Hematopoietic multipotent progenitor cell treated with erythropoietin and hydrocortisone succinate and interleukin-3 and kit ligand, for 6 days (in vitro differentiated cells): Measurements from ENCODE around the gene ELFN1.

Source experiments
- DNase-seq: peaks from one replicate; pipeline ENCODE4 v3.0.0-alpha.2; 2015

ELFN1 gene

DNA sequence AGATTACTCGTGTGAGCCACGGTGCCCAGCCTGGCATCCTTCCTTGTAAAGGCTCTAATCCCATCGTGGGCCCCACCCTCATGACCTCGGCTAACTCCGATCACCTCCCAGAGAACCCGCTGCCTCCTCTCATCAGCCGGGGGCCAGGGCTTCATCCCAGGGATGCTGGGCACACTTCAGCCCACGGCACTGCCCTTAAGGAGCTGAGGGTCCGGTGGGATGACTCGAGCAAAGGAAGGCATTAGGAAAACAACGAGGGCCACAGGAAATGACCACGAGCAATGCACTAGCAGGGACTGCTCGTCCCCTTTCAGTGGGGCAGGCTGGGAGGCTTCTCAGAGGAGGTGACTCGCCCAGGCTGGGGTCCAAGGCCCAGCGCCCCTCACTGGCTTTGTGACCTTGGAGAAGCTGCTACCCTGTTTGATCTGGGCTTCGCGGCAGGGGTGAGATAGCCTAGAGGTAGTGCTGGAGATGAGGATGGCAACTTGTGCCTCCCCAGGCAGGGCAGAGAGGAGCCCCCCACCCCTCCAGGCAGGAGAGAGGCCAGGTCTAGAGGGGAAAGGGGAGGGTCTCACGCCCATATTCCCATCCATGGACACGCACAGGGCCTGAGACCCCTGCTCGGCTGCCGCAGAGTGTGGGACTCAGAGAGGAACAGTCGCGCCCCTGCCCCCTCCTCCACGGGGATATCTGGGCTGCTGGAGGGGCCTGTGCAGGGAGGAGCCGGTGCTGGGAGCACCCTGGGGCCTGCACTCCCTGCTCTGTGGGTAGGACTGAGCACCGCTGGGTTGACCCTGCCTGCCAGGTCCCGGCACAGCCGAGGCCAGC, 26.8 kb downstream of the ELFN1 start:
- no peak for DNase-seq

DNA sequence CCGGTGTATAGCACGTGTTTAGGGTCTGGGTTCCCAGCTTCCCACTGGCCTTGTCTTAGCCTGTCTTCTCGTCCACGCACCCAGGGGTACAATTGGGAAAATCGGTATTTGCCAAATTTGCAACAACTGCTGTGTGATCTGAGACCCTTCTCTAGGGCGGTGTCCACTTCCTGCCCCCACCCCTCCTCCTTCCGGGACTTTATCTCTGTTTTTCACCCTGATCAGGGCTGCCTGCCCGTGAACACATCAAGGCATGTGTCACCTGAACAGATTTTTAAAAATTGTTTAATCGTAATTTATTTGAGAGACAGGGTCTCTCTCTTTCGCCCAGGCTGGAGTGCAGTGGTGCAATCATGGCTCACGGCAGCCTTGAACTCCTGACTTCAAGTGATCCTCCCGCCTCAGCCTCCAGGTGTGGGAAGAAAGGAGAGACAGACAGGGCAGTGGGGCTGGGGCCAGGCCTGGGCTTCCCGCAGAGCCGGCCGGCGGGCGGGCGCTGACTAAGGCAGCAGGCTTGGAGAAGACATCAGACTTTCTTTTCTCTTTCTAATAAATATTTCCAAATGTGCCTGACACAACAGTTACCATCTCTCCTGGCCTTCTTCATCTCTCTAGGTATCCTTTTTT, 27.5 kb downstream of the ELFN1 start:
- no peak for DNase-seq

DNA sequence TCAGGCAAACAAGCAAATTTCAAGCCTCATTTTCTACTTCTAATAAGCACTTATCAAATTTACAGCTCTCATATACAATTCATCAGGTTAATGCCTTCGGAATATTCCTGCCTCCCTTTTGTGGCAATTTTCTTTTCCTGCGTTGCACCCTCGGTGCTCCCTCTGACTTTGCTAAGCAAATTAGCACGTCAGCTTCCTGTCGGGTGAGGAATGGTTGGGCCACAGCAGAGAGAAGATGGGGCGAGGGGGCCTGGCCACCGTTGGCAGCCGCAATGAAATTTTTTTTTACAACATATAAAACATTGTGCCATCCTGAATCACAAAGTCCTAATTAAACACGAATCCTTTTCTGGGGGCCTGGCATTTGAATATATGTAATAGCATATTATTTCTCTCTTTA, 28.1 kb downstream of the ELFN1 start:
- DNase-seq: no peak

DNA sequence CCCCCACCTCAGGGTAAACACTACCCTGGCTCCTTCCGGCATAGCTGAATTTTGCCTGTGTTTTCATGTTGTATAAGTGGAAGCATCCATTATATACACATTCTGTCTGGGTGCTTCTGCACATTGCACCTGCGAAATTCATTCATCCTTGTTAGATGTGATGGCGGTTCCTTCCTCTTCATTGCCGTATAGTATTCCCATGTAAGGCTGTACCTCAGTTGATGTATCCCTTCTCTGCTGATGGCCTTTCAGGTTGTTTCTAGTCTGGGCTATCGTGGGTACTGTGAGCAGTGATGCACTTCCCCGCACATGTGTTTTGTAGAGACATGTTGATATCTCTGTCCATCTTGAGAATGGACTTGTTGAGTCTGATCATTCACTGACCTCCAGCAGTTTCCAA, 28.9 kb downstream of the ELFN1 start:
- DNase-seq: no peak

DNA sequence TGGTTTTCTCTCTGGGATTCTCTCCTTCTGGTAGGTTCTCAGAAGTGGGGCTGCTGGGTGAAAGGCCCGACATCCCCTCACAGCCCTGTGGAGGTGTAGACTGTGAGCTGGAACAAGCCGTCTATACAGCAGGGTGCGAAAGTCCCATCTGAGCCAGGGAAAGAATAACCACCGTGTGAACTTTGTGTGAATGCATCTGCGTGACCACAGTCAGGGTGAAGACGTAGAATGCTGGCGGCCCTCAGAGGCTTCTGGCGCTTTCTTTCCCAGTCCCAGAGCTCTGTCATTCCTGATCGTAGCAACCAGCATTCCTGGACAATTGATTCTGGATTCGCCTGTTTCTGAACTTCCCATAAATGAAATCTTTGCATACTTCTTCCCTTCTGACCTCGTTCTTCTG, 30.0 kb downstream of the ELFN1 start:
- DNase-seq: no peak

DNA sequence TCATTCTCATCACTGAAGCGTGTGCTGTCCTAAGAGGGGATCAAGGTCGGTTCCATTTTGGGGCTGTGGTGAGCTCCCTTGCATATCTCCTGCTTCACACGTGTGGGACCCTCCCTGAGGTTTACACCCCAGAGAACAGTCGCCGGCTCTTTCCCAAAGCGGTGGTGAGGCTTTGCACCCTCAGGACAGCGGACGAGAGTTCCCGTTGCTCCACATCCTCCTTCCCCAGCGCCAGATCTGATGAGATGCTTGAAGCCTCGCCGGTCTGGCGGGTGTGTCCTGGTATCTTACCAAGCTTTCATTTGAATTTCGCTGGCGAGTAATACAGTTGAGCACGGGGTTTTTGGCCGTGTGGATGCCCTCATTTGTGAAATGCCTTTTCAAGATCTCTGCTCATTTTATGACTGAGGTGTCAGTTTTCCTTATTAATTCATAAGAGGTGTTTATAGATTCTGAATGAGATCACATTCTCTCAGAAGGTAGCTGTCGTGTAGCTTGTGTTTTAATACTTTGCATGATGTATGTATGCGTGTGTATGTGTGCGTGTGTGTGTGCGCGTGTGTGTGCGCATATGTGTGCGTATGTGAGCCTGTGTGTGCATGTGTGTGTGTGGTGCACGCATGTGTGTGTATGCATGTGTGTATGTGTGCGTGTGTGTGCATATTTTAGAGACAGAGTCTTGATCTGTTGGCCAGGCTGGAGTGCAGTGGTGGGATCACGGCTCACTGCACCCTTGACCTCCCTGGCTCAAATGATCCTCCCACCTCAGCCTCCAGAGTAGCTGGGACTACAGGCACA, 30.7 kb downstream of the ELFN1 start:
- DNase-seq: no peak

DNA sequence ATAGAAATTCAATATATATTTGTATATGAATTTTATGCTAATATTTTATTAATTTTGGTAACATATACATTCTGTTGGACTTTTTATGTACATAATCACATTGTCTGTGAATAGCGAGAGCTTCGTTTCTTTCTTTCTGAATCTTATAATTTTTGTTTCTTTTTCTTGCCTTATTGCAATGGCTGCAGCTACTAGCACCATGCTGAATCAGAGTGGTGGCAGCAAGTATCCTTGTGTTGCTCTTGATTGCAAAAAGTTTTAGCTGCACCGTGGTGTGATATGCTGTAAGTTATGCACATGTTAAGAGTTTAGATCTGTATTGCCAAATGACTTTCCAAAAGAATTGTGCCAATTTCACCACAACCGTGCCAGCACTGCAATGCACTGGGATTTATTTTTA, 32.6 kb downstream of the ELFN1 start:
- DNase-seq: no peak

DNA sequence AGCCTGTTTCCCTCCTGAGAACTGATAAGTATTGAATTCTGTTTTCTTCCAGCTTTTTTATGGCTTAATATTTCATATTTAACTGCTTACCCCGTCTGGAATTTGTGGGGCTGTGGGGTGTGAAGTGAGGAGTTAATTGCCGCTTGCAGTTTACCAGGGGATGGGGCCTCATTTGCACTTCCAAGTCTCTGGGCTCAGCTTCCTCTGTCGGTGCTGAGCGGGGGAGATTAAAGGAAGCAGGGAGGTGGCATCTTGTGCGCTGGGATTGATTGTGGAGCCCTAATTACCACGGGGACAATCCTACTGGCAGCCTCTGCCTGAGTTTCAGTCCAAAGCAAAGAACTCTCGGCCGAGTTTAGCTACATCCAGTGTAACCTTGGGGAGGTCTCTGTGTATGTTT, 33.4 kb downstream of the ELFN1 start:
- no peak for DNase-seq

DNA sequence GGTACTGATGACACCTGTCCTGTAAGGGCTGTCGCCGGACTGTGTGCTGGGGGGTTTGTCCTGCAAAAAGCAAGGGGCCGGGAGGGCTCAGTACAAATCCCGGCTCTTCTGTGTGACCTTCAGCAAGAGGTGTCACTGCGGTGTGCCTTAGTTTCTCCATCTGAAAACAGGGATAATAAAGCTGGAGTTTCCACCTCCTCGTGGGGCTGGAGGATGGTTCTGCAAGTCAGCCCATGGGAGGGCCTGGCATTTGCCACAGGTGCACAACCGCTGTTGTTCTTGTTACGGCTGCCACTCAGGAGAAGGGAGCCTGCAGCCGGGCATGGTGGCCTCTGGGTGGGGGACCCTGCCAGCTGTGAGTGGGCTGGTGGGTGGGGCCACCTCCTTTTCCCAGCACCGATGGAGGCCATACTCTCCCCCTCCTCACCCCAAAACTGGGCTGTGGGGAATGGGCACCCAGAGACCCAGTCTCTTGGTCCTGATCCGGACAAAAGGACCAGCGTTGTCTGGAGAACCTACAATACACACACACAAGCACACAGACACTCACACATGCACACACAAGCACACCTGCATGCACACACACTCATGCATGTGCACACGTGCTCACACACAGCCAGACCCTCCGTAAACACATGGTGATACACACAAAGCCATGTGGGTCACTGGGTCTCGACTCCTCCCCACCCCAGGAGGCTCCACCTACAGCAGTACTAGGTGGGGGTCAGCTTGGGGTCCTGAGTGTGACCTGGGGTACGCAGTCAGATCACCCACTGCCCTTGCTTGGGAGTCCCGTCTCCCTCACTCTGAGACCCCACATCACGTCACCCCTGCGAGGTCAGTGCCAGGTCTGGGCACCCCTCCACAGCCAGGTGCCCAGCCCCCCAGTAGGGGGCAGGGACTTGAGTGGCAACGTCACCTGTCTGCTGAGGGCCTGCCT, 34.1 kb downstream of the ELFN1 start:
- DNase-seq: no peak

DNA sequence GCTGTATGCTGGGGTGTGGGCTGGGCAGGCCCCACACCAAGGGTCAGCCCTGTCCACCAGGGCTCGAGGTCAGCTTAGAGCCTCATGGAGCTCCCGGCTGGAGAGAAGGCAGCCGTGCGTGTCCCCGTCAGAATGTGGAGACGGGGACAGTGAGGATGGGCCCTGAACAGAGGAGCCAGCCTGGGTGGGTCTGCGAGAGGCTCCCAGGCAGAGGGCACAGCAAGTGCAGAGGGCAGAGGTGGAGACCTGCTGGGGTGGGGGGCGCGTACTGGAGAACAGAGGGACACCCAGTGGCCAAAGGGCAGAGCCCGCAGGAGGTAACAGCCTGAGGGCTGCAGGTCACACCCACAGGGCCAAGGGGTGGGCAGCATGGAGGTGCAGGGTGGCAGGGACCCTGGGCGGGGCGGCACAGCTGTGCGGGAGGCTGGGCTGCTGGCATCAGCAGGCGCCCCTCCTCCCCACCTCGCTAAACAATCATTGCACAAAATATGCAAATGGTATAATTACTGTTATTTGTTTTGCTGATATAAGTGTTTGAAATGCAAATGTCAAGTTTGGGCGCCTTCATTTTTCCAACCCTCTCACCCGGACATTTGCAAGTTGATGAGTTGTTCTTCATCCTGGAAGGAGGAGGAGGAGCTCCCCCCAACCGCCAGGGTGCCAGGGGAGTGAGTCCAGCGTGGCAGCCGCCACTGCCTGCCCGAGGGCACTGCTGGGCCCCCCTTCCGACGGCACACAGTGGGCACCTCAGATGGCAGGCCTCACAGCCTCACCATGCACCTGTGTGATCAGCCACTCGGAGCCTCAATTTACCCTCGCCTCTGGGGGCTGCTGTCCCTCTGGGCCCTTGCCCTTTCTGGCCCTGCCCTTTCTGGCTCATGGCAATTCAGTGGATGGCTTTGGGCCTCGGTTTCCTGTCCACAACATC, 35.0 kb downstream of the ELFN1 start:
- DNase-seq: no peak

DNA sequence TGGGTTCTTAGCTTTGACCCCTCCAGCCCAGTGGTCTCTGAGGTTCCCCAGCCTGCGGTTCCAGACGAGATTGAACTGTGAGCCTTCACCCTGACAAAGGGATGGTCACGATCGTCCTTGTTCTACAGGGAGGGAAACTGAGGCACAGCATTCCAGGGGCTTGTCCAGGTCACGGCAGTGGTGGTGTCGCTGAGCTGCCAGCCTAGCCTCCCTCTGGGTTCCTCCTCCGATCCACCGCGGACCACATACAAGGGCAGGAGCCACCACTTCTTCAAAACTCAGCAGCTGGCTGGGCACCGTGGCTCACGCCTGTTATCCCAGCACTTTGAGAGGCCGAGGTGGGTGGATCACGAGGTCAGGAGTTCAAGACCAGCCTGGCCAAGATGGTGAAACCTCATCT, 35.8 kb downstream of the ELFN1 start:
- no peak for DNase-seq

DNA sequence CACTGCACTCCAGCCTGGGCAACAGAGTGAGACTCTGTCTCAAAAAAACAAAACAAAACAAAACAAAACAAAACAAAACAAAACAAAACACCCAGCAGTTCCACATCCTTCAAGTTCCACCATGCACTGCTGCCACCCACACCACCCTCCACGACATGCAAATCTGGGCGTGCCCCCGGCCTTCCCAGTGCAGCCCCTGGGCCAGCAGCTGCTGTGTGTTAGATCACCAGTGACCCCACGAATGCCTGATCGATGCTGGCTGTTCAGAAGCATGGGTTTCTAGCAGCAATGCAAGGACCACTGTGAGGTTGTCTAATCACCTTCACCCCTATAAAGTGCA, 36.3 kb downstream of the ELFN1 start:
- DNase-seq: no peak

DNA sequence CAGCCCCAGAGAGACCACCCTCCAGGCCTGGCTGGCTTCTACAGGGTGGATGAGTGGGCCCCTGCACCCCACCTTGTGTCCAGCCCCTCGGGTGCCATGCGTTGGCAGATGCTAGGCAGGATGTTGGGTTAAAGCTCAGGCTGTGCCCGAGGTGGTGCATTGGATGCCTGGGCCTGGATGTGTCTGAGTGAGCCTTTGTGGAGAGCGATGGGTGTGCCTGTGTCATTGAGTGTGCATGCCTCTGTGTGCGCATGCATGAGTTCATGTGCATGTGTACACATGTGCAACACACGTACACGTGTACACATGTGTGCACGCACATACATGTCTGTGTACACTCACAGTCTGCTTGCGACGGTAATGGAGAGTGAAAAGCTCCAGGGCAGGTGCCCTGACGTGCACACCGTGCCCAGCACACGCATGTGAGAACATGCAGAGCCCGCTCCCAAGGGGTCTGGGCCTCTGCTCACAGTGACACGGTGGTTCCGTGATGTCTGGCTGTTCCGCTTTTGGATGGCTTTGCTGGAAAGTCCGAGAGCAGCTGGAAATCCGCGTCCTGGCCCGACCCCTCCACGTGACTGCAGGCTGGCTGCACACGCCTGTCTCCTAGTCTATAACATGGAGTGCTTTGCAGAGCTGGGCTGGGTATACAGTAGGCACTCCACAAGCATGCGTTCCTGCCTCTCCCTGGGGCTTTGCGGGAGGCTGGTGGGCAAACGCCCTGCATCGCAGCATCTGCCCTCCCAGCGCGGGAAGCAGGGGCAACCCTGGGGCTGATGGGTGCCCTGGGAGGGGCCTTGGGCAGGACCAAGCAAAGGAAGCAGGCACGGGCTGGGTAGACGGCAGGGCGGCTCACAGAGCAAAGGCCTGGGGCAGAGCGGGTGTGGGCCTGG, 36.9 kb downstream of the ELFN1 start:
- DNase-seq: no peak

DNA sequence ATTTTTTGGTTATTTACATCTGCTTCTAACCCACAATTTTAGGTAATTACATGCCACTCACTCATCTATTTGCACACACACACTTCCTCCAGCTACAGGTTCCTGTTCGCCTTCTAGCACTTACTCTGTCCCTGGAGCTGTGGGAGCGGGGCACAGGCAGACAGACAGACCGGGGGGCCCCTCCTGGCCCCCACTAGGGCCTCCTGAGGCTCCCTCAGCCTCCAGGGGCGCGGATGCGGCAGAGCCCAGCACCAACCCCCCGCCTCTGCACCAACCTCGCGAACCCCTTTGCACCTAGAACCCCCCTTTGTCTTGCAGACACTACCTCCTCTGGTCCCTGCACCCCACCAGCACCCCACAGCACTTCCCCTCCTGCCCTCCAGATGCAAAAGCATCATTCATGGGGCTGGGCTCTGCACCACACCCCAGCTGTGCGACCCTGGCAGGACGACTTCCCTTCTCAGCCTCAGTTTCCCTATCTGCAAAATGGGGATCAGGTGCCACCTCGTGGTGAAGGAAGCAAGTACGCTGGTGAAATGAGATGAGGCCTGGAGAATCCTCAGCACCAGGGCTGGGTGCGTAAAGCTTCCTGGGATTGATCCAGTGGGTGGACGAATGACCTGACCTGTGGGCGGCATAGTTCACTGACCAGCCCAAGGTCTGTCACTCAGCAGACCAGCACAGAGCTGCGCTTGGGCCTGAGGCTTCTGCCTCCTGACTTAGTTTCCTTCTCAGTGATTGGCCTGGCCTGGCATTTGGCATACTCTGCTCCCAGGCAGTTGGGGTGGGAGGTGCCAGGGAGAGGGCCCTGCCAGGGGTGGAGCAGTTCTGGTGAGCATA, 37.9 kb downstream of the ELFN1 start:
- DNase-seq: no peak

DNA sequence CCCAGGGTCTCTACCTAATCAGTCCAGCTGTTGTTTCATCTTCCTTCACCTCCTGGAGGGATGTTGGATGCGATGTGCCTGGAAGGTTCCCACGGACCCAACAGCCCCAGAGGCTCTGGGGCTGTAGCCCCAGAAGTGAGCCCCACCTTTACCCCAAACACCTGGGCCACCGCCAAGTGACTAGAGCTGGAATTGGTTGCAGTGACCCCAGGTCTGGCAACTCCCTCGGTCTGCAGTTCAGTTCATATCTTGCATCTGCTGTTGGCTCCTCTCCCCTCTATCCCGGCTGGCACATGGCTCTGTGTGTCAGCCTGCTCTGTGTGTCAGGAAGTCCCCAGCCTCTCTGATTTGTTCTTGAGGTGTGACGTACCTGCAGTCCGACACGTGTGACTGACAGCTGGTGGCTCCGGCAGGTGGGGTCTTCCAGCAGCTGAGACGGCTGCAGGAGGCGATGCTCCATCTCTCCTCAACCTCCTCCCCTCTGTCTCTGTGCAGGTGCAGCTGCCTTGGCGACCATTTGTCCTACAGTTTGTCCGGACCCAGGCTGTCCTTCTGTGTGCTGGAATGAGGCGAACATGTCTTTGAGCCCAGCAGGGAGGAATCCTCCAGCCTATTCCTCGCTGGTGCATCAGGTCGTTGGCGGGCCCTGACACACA, 38.6 kb downstream of the ELFN1 start:
- DNase-seq: no peak

DNA sequence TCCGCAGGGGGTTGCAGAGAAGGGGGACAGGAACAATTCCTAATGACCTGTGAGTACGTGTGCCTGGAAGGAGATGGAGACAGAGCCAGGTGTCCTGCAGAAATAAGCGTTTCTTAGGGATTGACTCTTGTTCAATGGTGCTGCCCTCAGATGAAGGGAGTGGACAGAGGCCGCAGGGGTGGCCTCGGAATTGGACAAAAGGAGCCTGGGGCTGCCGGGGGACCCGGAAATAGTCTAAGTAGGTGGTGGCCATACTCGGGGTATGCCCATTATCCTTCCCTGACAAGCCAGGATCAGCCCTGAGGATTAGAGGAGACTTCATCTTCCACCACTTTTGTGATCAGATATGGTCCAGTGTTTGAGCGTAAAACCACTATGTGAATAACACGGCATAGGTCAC, 39.2 kb downstream of the ELFN1 start:
- no peak for DNase-seq

DNA sequence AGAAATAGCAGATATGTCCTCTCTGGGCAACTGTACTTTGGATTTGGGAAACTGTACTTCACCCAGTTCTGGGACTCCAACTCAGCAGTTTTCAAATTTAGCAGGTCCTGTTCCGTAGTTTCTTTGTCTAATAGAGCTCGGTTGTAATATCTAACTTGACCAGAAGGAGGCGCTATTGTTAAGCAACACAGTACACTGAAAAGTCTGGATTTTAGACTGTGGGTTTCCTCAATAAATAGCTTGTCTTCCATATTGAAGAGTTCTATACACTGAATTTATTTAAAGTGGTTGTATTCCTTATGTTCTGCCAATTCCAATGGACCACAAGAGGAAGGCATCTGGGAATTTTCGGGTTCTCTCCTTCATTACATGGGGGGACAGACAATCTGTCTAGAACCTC, 39.8 kb downstream of the ELFN1 start:
- no peak for DNase-seq

DNA sequence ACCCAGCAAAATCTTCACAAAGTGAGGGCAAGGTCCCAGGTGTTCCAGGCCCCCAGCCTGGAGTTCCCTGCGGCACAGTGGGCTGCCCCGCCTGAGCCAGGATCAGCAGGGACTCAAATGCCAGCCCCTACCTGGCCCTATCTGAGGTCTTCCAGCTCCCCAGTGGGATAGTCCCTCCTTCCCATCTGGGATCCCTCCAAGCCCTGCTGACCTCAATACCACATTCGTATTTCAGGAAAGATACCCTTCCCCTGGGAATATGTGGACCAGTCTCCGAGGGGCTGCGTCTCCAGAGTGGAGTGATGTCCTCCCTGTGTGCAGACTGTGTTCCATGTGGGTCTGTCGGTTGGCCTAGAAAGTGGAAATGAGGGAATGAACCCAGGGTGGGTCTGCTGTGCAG, 40.9 kb downstream of the ELFN1 start:
- DNase-seq: no peak

DNA sequence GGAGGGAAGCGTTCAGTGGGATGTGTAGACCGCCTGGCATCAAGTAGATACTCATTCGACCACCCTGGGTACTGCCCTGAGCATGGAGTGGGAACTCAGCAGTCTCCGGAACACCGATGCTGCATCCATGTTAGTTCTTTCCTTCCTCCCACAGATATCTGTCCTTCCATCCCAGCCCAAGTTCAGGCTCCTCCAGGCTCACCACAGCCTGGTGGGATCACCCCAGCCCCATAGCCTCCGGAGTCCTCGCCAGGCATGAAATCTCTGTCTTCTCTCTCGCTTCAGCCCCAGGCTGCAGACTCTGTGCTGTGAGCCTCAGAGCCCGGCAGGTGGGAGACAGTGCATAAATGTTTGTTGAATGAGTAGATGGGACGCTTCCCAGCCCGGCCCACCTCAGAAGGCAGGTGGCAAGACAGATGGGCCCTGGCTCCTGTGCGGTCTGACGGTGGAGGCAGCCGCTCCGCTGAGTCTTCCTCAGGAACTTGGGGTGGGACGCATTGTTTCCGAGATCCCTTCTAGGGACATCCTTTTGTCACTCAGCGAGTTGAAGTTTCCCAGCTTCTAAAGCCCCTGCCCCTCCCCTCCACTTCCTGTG, 42.9 kb downstream of the ELFN1 start:
- no peak for DNase-seq
